ENCODE results near the gene GPR6.

GPR6 gene, protein sequence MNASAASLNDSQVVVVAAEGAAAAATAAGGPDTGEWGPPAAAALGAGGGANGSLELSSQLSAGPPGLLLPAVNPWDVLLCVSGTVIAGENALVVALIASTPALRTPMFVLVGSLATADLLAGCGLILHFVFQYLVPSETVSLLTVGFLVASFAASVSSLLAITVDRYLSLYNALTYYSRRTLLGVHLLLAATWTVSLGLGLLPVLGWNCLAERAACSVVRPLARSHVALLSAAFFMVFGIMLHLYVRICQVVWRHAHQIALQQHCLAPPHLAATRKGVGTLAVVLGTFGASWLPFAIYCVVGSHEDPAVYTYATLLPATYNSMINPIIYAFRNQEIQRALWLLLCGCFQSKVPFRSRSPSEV

DNA sequence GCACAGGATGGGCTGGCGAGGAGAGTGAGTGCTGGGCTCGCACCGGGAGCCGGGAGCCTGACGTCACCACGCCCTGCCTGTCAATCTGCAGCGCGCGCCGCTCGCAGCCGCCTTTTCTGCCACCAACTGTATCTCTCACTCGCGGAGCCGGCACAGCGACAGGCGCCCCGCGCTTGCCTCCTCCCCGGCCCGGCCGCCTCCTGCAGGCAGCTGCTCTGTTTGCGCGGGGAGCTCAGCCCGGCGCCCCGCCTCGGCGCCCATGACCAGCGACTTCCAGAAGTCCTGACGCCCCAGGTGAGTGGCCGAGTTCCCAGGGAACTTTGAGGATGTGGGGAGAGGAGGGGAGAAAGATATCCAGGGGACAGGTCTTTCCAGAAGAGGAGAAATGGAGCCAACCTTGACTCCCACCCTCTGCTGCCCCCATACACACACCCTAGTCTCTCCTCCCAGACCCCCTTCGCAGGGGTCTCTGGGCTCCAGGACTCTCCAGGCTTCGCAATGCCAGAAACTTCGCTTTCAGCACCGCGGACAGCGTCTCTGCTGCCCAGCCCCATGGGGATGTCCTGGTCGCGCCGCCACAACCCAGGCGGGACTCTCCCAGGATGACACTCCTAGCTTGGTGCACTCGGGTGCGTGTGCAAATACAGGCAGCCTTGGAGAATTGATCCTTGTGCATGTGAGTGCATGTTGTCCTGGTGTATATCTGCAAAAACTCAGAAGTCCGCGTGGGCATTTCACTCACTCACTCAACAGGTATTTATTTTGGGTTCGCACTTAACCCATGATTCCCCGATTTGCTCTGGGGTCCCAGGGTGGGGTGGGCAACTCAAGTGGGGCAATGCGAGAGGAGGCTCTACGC is at the start of gene GPR6:
TSS of gene GPR6 (plus strand) at position 138 of the 859 bp plus-strand sequence. CDS start 802 bp downstream, outside the sequence.
- DNase-seq (ENCODE audit: low spot score) = peak; percentile 81

DNA sequence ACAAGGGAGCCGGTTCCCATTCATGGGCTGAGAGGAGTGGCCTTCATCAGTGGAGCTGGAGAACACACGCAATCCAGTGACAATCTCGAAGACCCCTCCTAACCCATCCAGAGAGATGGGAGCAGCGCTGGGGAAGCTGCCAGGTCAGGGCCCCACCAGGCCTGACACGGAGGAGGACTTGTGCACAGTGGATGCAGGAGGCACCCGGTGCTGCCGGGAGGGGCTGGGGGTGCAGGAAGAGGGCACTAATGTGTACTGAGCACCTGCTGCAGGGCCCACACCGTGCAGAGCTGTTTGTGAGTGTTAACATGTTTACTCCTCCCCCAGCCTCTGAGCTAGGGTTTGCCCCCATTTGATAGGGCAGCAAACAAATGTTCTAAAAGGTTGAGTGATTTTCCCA is 43.8 kb upstream of the GPR6 start:
- no peak for DNase-seq (ENCODE audit: low spot score)

DNA sequence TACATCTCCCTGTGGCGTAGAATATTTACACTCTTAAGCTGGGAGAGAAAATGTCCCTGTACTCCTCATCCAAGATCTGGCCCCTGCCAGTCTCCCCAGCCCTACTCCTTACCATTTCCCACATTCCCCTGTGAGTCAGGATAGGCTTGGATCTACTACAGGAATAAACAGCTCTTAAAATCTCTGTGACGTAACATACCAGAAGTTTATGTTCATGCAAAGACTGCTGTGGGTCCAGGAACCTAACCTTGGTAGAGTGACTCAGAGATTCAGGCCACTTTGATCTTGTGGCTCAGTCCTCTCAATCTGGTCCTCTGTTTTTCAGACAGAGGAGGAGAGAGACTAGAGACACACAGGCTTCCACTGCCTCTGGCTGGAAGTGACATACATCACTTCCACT is 38.5 kb upstream of the GPR6 start:
- no peak for DNase-seq (ENCODE audit: low spot score)

DNA sequence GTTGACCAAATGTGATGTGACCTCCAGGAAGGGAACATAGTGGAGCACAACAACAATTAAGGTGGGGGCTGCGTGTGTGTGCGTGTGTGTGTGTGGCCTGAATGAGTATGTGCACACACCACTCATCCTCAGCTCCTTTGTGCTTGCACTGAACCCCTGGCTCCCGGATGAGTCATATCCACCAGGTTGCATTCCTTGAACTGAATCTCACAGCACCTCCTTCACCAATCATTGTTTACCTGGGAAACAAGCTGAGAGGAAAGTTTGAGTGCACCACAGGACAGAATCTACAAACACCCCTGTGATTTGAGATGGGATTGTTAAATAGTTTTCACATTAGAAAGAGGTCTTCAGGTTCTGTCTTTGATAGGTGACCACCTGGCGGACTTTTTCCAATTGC is 33.7 kb upstream of the GPR6 start:
- DNase-seq (ENCODE audit: low spot score) = no peak

DNA sequence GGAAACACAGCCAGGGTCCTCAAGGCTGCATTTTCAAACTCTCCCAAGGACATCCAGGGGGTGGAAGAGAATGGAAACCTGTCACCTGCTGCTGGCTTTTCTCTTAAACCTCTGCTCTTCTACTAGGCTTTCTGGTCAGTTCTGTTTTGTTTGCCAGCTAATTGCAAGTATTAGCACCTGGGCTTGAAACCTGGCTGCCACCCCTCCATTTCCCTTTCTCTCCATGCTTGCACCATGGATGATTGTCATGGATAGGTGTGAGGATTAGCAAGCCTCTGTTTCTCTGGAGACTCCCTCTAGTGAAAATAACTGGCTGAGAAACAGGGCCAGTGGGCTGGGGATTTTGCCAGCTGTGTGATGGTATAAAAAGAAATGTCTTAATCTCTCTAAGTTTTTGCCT is 33.0 kb upstream of the GPR6 start:
- no peak for DNase-seq (ENCODE audit: low spot score)

DNA sequence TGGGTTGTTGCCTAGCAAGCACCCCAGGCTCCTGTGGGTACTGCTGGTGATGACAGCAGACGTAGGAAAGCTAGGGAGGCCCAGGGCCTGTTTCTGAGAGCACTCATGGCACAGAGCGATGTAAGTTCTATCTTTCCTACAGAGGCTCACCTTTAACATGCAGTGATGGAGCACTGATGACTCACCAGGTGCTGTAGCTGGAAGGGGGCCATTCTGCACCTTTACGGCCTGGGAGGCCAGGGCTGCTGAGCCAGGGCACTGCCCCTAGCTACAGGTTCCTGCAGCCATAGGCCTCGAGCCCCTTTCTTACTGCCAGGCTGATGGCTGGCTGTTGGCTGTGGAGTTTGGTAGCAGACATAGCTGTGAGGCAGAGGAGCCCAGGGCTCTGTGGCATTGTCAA is 31.1 kb upstream of the GPR6 start:
- no peak for DNase-seq (ENCODE audit: low spot score)

DNA sequence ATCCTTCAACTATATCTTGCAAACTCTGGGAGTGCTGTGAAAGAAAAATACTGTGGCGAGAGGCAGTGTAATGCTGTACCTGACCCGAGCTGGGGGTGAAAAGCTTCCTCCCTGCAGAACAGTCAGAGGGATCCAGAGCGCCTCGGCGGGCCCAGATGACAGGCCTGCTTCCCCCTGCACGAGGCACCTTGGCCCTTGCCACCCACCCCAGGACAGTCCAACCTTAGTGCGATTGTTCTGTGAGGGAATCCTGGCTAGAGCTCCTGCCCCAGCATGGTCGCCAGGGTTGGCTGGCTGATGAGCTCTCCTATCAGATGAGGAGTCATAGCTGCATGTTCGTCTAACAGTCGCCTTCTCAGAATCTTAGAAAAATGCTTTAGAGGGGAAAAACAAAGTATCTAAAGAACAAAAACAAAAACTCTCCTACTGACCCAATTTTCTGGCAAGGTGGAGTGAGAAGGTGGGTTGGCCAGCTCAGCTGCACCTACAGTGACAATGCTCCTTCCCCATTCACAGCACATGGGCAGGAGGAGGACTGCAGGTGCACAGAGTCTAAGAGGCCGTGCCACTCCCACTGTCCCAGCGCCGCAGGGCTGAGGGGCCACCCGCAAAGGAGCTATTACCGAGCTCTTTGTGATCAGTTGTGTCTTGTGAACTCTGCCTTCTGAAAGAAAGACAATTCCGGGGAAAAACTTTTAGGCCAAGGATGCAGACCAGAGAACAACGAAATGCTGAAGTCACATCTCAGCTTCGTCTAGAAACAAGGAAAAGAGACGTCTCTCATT is 28.6 kb upstream of the GPR6 start:
- DNase-seq (ENCODE audit: low spot score) = no peak

DNA sequence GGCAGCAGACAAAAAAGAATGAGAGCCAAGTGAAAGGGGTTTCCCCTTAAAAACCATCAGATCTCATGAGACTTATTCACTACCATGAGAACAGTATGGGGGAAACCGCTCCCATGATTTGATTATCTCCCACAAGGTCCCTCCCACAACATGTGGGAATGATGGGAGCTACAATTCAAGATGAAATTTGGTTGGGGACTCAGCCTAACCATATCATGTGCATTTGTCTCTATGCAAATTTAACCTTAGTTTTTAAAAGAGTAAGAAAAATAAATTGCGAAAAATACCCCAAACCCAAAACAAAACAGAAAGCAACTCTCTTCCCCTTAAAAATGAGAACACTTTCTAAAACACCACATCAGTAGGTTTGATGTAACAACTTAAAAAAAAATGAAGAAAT is 22.6 kb upstream of the GPR6 start:
- no peak for DNase-seq (ENCODE audit: low spot score)

DNA sequence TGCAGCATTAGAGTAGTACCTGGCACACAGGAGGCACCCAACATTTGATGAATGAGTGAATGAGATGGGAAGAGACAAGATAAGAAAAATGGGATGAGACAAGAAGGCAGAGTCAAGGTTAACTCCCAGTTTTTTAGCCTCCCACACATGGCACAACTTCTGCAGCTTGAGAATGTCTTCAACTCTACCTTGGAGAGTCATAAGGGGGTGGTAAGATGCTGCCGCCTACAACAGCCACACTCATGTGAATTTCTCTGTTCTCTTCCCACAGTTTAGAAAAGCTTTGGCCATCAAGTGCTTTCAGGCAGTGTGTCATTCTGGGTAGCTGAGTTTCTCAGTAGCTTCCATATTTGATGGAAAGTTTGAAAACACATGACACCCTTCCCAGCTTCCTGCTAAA is 19.5 kb upstream of the GPR6 start:
- no peak for DNase-seq (ENCODE audit: low spot score)

DNA sequence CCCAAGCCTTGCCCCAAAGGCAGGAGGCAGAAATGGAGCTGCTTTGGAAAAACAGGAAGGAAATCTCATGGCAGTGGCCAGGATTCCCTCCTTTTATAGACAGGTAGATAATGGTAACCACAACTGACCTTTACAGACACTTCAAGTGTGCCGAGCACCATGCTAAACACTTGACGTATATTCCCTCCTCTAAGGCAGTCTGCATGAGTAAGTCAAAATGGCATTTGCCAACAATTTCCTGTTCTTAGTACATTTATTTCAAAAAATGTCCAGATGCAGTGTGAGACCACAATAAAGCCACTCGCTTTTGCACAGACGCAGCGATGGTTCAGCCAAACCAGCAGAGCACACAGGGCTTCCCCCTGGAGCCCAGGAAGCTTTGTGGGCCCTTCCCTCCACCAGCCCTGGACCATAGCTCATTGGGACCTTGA is 16.5 kb upstream of the GPR6 start:
- DNase-seq (ENCODE audit: low spot score) = no peak

DNA sequence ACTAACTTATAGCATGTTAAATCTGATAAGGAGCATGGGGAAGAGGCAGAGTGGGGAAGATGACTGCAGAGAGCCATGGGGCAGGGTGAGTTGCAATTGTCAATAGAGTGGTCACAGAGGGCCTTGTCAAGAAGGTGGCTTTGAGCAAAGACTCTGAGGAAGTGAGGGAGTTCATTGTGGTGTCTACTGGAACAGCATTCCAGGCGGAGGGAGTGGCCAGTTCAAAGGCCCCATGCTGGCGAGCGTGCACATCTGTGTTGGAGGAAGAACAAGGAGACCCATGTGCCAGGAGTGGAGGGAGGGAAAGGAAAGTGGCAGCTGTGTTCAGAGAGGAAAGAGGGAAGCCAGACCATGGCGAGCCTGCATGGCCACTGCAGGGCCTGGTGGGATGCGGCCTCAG is 15.8 kb upstream of the GPR6 start:
- DNase-seq (ENCODE audit: low spot score) = no peak

DNA sequence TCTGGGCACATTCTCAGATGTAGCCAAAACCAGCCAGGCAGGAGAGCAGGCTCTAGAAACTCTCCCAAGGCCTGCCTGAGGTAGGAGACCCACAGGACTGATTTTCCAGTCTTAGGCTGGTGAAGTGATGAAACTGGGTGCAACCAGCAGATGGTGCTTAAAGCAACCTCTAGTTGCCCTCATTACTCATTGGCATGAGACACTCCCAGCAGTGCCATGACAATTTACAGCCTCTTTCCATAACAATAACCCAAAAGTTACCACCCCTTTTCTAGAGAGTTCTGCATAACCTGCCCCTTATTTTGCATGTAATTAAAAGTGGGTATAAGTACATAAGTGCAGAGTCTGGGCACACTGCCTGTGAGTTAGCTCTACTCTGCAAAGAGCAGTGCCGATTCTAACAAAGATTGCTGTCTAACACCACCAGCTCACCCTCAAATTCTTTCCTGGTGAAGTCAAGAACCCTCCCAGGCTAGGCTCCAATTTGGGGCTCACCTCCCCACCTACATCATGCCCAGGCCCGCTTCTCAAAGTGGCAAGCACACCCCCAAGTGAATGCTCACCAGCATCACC is 14.4 kb upstream of the GPR6 start:
- no peak for DNase-seq (ENCODE audit: low spot score)

DNA sequence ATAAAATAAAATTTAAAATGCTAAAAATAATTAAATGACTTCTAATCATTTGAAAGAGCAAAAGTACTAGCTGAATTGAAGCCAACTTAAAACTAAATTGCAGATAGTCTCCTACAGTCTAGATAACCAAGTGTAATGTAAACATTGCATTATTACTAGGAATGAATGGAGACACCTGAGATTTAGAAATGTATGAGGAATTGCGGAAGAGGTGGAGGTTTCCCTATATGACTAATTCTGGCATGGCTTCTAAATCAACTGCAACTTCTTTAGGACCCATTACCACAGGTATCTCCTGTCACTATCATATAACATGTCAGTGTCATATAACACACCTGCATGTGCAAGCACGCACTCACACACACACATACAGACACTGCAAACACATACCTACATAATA is 13.2 kb upstream of the GPR6 start:
- DNase-seq (ENCODE audit: low spot score) = no peak

DNA sequence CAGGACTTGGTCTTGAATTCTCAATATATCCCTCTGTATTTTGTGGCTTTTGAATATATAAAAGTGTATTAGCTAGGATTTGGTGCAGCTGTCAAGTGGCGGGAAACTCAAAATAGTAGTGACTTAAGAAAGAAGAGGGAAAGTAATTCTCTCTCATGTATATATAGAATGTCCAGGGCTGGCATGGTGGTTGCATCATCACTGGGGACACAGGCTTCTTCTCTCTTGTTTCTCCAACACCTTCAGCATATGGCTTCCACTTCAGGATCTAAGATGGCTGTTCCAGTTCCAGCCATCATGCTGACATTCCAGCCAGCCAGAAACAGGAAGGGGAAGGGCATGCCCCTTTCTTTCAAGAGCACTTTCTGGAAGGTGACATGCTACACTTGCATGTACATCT is 11.8 kb upstream of the GPR6 start:
- DNase-seq (ENCODE audit: low spot score) = no peak

DNA sequence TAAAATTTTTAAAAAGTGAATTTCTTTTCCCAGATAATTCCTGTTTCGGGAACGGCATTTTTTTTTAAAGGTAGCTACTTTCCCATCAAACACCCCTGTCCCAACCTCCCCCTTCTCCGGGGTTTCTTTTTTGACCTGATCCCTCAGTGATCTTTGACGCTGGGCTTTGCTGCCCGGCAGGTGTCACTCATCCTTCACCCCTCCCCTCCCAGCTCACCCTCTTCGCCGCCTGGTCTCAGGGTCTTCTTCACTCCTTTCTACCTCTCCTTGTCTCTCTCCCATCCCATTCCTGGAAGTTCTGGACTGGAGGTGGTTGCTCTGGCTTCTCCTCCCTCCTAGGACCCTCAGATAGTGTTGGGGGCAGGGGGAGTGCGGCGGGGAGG is 329 bp upstream of the GPR6 start:
- DNase-seq (ENCODE audit: low spot score) = no peak

DNA sequence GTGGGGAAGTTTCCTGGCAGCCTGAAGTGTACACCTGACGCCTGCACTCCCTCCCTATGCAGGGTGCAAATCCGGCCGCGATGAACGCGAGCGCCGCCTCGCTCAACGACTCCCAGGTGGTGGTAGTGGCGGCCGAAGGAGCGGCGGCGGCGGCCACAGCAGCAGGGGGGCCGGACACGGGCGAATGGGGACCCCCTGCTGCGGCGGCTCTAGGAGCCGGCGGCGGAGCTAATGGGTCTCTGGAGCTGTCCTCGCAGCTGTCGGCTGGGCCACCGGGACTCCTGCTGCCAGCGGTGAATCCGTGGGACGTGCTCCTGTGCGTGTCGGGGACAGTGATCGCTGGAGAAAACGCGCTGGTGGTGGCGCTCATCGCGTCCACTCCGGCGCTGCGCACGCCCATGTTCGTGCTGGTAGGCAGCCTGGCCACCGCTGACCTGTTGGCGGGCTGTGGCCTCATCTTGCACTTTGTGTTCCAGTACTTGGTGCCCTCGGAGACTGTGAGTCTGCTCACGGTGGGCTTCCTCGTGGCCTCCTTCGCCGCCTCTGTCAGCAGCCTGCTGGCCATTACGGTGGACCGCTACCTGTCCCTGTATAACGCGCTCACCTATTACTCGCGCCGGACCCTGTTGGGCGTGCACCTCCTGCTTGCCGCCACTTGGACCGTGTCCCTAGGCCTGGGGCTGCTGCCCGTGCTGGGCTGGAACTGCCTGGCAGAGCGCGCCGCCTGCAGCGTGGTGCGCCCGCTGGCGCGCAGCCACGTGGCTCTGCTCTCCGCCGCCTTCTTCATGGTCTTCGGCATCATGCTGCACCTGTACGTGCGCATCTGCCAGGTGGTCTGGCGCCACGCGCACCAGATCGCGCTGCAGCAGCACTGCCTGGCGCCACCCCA is 1.2 kb downstream of the GPR6 start:
- no peak for DNase-seq (ENCODE audit: low spot score)

DNA sequence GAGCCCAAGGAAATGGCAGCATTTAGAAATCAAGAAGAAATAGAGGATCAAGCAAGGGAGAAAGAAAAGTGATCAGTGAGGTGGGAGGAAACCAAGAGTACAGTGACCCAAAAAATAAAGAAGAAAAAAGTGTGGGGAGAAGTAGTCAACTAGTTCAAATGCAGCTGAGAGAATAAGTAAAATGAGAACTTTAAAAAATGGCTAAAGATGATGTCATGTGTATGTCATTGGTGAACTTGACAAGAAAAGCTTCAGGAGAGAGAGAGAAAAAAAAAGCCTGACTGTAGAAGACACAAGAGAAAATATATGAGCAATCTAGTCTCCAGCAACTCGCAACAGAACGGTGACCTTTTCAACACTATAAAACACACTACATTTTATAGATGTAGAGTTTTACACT is 6.3 kb downstream of the GPR6 start:
- no peak for DNase-seq (ENCODE audit: low spot score)

DNA sequence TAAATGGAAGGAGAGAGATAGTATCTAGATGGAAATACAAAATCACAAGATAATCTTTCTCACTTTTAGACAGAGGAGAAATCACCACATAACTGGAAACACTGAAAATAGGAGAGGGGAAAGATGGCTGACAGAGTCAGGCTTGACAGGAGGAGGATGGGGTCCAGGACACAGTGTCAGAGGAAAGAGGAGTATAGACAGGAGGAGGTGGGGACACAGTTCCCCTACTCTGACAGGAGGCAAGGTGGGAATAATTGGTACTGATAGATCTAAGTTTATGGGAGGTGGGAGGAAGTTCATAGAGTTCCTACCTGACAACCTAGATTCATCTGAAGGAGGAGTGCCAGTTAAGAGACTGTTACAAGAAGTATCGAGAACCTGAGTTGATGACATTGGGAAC is 9.1 kb downstream of the GPR6 start:
- no peak for DNase-seq (ENCODE audit: low spot score)

DNA sequence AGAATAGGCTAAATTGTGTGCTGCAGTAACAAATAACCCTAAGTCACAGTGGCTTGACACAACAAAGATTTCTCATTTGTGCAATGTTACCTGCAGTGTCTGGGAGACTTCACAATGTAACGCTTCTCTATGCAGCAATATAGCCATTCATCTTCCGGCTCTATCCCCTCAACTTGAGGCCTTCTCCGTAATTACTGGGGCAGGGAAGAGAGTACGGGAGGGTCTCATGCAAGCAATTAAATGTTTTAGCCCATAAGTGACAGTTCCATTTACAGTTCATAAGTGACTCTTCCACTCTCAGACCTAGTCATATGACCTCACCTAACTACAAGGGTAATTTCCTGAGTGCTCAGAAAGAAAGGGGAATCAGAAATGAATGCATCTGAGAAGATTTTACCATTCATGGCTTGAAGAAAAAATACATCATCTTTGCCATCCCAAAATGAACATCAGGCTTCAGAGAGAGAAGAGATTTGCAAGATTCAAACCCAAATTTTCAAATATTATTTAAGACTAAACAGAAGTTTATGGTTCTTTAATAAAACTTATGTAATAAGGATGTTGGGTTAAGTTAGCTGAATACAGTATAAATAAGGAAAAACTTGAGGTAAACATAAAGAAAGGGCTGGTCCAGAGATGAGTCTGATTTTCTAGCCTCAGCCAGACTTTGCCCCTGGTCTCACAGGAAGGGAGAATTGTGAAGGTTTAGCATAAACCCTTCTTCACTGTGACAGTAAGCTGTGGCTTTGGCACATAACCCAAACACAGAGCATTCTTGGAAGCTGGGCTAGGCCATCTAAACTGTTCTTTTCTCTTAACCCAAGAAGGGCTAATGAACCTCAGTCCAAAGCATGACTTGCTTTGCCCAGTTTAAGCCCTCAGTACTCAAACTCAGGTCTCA is 13.3 kb downstream of the GPR6 start:
- DNase-seq (ENCODE audit: low spot score) = no peak

DNA sequence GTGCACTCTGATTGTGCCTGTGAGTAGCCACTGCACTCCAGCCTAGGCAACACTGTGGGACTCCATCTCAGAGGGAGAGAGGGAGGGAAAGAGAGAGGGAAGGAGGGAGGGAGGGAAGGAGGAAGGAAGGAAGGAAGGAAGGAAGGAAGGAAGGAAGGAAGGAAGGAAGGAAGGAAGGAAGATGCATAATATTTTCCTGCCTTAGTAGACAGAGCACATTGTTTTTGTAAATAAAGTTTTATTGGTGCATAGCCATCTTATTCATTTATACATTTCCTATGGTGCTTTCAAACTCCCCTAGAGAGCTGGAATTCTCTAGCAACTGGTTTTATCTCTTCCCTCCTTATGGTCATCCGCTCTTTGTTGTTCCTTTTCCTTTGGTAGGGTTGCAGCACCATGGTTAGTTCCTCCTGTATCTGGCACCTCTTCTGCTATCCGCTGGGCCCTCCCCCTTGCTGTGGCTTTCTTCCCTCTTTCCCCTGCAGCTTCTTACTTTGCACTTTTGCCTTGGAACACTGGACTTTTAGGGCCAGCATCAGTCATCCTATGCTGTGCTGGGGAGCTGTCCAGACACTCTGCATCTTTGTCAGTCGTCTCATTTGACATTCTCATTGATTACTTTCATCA is 20.2 kb downstream of the GPR6 start:
- no peak for DNase-seq (ENCODE audit: low spot score)

Data from HuH-7.5 (cell line).